ENCODE results near the gene IGFLR1.
"Not testable (repeated sequence)": the region's sequence is repeated elsewhere in the genome, so short reads cannot be mapped to it uniquely, and the experiment has no call there.

The IGFLR1 gene

DNA sequence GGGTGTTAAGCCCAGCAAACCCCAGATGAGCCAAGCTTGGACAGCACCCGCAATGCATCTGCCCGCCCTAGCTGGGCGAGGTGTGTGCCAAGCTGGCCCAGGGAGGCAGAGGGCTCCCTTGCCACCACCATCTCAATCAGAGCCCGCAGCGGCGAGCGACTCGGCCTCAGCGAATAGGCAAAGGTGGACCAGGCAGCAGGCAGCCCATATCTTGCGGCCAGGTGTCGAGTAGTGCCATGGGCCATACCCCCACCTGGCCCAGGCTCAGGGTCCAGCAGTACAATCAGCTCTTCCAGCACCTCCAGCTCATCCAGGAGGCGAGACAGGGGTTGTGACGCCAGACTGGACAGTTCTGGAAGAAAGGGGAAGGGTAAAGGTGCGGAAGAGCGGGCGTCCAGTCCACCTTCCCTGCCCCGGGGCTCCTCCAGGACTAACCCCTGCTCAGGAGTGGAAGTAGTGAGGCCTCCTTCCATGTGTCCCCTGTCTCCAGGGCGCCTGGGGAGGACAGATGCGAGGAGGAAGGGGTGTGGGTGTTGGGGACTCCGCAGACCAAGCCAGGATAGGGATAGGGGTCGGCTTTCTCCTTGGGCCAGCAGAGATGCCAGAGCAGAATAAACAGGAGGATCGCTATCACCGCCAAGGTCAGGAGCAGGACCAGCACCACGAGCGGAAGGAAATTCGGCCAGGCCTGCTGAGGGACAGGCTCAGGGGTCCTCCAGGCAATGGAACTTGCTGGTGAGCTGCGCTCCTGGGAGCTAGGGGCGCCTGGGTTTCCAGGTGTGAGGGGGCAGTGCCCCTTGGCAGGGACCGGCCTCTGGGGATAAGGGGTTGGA is 2.8 kb downstream of the IGFLR1 start:
- no peak for DNase-seq

DNA sequence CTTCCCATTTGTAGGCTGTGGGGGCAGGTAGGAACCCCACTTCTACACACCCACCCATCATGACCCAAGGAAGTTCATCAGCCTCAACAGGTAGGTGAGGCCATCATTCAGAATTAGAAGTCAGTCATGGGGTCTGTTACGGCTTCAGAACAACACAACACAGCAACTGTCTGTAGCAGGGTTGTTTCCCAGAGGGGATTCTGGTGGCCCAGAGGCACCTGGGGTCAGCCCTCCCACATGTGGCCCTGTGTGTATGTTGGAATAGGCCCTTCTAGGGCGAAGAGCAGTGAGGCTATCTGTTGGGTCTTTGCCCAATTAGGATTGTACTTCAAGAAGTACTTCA is 3.4 kb downstream of the IGFLR1 start:
- DNase-seq = peak; percentile 29

- no peak for DNase-seq
Measured at GRCh38 chr19:35738021-35738886, 4.0 kb downstream of the IGFLR1 start.

GRCh38 chr19:35736913-35737886 is 5.1 kb downstream of the IGFLR1 start:
- DNase-seq = peak; percentile 14

DNA sequence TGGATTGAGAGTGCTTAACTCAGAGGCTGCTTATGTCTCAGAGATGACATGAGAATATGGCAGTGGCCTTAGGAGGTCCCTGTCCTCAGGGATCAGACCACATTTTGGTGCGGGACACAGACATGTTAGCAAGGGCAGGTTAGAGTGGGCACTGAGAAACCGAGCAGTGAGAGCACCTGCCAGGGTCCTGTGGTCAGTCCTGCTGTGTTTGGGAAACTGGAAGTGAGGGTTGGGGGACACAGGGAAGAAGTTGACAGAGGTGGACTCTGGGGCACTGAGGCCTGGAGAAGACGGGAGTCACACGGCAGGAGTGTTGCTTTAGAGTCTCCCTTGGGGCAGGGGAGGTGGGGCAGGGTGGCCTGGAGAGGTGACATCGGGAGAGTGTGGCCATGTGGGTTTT is 7.4 kb downstream of the IGFLR1 start:
- no peak for DNase-seq

GRCh38 chr19:35734273-35734672 is 8.0 kb downstream of the IGFLR1 start:
- no peak for DNase-seq

- no peak for DNase-seq
Measured at GRCh38 chr19:35733180-35734125, 8.8 kb downstream of the IGFLR1 start.

GRCh38 chr19:35732540-35733179 is 9.6 kb downstream of the IGFLR1 start:
- no peak for DNase-seq

GRCh38 chr19:35731779-35732405 is 10.4 kb downstream of the IGFLR1 start:
- no peak for DNase-seq

- no peak for DNase-seq
Measured at GRCh38 chr19:35731353-35731752, 10.9 kb downstream of the IGFLR1 start.

GRCh38 chr19:35730326-35730725 is 11.9 kb downstream of the IGFLR1 start:
- no peak for DNase-seq

GRCh38 chr19:35729763-35730162 is 12.5 kb downstream of the IGFLR1 start:
- no peak for DNase-seq

DNA sequence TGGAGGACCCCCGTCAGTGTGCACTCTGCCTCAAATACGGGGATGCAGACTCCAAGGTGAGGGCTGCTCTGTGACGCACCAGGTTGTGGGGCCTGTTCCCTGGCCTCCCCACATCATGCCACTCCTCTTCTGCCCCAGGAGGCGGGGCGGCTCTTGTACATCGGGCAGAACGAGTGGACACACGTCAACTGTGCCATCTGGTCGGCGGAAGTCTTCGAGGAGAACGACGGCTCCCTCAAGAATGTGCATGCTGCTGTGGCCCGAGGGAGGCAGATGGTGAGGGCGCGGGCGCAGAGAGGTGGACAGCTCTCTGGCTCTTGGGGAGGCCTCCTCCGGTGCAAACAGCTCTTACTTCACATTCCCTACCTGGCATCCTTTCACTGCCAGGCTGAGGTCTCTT is 13.2 kb downstream of the IGFLR1 start:
- no peak for DNase-seq

DNA sequence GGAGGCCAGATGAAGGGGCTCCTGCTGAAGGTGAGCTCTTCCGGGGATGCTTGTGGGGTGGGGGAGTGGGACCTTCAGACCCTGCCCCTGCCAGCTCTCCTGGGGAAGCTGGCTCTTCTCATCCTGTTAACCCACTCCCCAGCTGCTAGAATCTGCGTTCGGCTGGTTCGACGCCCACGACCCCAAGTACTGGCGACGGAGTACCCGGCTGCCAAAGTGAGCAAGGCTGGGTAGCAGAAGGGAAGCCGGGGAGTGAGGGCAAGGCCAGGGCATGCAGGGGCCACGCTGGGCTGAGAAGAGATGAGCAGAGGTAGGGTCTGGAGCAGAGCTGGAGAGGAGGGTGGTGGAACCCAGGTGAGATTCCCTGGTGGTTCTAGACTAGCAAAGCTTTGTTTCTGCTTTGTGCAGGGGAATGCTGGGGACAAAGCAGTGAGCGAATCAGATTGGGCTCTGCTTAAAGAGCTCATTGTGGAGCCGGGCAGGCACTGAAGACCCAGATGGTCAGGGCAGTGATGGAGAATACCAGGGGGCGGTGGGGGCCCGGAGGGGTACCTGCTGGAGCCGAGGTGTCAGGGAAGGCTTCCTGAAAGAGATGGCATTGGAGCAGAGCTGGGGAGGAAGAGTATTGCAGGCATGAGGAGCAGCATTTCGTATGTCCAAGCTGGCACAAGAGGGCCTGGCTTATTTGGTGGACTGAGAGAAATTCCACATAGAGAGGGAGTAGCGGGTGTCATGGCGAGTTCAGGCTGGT is 14.1 kb downstream of the IGFLR1 start:
- no peak for DNase-seq

- no peak for DNase-seq
Measured at GRCh38 chr19:35727053-35727955, 14.9 kb downstream of the IGFLR1 start.

DNA sequence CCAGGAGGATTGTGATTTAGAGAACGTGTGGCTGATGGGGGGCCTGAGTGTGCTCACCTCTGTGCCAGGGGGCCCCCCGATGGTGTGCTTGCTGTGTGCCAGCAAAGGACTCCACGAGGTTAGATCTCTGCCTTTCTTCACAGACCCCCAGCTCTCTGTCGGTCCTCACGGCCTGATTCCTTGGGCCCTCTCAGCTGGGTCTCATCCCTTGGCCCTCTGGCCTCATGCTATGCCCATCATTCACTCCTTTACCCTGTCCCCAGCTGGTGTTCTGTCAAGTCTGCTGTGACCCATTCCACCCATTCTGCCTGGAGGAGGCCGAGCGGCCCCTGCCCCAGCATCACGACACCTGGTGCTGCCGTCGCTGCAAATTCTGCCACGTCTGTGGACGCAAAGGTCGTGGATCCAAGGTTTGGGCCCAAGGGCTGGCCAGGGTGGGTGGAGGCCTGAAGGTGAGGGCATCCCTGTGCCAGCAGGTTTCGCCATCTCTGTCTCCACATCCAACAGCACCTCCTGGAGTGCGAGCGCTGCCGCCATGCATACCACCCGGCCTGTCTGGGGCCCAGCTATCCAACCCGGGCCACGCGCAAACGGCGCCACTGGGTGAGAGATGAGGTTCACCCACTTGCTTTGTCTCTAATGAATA is 16.9 kb downstream of the IGFLR1 start:
- DNase-seq = no peak

DNA sequence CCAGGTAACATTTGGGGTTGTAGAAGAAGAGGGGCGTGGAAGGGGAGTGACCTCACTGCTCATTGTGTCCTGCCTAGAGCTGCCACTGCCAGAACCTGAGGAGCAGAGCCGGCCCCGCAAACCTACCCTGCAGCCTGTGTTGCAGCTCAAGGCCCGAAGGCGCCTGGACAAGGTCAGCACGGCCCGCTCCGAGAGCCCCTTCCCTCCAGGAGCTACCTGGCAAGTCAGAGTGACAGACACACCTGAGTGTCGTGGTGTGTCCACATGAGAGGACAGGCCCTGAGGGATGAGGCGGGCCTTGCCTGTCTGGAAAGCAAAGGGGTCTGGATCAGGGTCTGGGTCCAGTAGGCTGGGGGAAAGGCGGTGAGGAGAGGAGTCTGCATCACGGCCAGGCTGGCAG is 17.7 kb downstream of the IGFLR1 start:
- DNase-seq = no peak

DNA sequence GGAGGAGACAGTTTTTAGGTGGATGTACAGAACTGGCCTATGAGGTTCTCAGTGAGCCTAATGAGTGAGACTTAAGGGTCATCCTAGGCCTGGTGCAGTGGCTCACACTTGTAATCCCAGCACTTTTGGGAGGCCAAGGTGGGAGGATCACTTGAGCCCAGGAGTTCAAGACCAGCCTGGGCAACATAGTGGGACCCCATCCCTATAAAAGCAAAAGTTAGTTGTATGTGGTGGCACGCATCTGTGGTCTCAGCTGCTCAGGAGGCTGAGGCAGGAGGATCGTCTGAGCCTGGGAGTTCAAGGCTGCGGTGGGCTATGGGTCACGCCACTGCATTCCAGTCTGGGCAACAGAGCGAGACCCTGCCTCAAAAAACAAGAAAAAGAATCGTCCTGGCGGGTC is 18.1 kb downstream of the IGFLR1 start:
- not testable (repeated sequence) for DNase-seq
